SU-DHL-6 (cell line): ENCODE results near the gene ONECUT1.

Experiments used
- H2AFZ ChIP-seq: fragments of 200-600 bp; sonication (generic); 2 replicates; pipeline ENCODE4 v1.6.1; 2014; ENCODE audit warnings: low read depth, mild to moderate bottlenecking, moderate library complexity, mixed read lengths, antibody characterized with exemption, low read length; ENCODE audit not compliant: severe bottlenecking
- H3F3A ChIP-seq: fragments of 200-600 bp; shearing (Covaris generic); 2 replicates; pipeline ENCODE4 v1.6.0; 2016; ENCODE audit warnings: antibody characterized with exemption, mild to moderate bottlenecking; ENCODE audit not compliant: insufficient read depth
- H3K27ac ChIP-seq: fragments of 200-600 bp; sonication (generic); 2 replicates; pipeline ENCODE4 v1.5.1; 2016; ENCODE audit warnings: low read depth, mild to moderate bottlenecking, low read length, moderate library complexity, mixed read lengths
- H3K27me3 ChIP-seq: fragments of 200-600 bp; sonication (generic), shearing (Covaris generic); 2 replicates; pipeline ENCODE4 v1.6.0; 2014; ENCODE audit warnings: mild to moderate bottlenecking, low read length
- H3K36me3 ChIP-seq: fragments of 200-600 bp; sonication (generic); 2 replicates; pipeline ENCODE4 v1.6.1; 2014; ENCODE audit warnings: mild to moderate bottlenecking, low read length, mixed read lengths
- H3K4me2 ChIP-seq: fragments of 300-600, 200-600 bp; shearing (Covaris generic), sonication (generic); 2 replicates; pipeline ENCODE4 v1.6.0; 2014; ENCODE audit warnings: low read length, low read depth, mild to moderate bottlenecking; ENCODE audit not compliant: poor library complexity, severe bottlenecking
- H3K4me3 ChIP-seq: fragments of 200-600 bp; sonication (generic); 2 replicates; pipeline ENCODE4 v1.5.1; 2014; ENCODE audit warnings: antibody characterized with exemption, low read length, mild to moderate bottlenecking, mixed read lengths; ENCODE audit not compliant: insufficient read depth, poor library complexity, severe bottlenecking
- H3K79me2 ChIP-seq: fragments of 200-600 bp; sonication (generic); 2 replicates; pipeline ENCODE4 v1.6.1; 2014; ENCODE audit warnings: mild to moderate bottlenecking, low read length, moderate library complexity; ENCODE audit not compliant: insufficient read depth
- H3K9ac ChIP-seq: fragments of 200-600 bp; sonication (generic); 2 replicates; pipeline ENCODE4 v1.7.0; 2014; ENCODE audit warnings: mild to moderate bottlenecking, low read length
- H3K9me2 ChIP-seq: fragments of 200-600 bp; sonication (generic); replicated peaks from 2 replicates; pipeline ENCODE4 v1.6.1; 2014; ENCODE audit warnings: low read length; ENCODE audit not compliant: insufficient read depth
- H3K9me3 ChIP-seq: fragments of 200-600 bp; sonication (generic); 2 replicates; pipeline ENCODE4 v1.6.1; 2014; ENCODE audit warnings: low read length, mixed read lengths; ENCODE audit not compliant: insufficient read depth
- H4K20me1 ChIP-seq: fragments of 200-600 bp; sonication (generic); 2 replicates; pipeline ENCODE4 v1.6.1; 2014; ENCODE audit warnings: low read depth, mild to moderate bottlenecking, antibody characterized with exemption, low read length, moderate library complexity, mixed read lengths
- CTCF ChIP-seq: fragments of 200-600 bp; sonication (generic); IDR thresholded peaks from one replicate; pipeline ENCODE4 v1.5.1; 2017; ENCODE audit warnings: antibody characterized with exemption, mild to moderate bottlenecking, low read length, moderate library complexity; ENCODE audit not compliant: insufficient read depth, poor library complexity, severe bottlenecking
- EZH2phosphoT487 ChIP-seq: fragments of 200-600 bp; sonication (generic), shearing (Covaris generic); conservative IDR thresholded peaks from 2 replicates; pipeline ENCODE4 v1.6.1; 2018; ENCODE audit warnings: mild to moderate bottlenecking, antibody characterized with exemption, low read length, moderate library complexity, mixed read lengths

The ONECUT1 gene

GRCh38 chr15:52801748-52802085 is 11.6 kb upstream of the ONECUT1 start:
- H2AFZ ChIP-seq, result no peak overlapping the region
- no peaks in the 10 kb centered on the region for H3K9me3 ChIP-seq
- no peaks in the 10 kb centered on the region for H3K27me3 ChIP-seq
- H3F3A ChIP-seq, result no peaks in the 10 kb centered on the region
- no peaks in the 10 kb centered on the region for H3K9me2 ChIP-seq
- H3K36me3 ChIP-seq, result no peaks in the 10 kb centered on the region
- H3K79me2 ChIP-seq, result no peaks in the 10 kb centered on the region
- no peaks in the 10 kb centered on the region for H4K20me1 ChIP-seq
- no peak overlapping the region for H3K27ac ChIP-seq
- H3K9ac ChIP-seq, result no peak overlapping the region
- H3K4me2 ChIP-seq, result no peak overlapping the region
- TF ChIP-seq CTCF (no peak), EZH2phosphoT487 (no peak)
- H3K4me3 ChIP-seq, result no peak overlapping the region

GRCh38 chr15:52800828-52801747 is 11.0 kb upstream of the ONECUT1 start:
- Histone ChIP-seq H3K9me2 (no peaks in the 10 kb centered on the region), H3K9me3 (no peaks in the 10 kb centered on the region), H2AFZ (no peak overlapping the region), H3K4me3 (no peak overlapping the region), H3K36me3 (no peaks in the 10 kb centered on the region), H3F3A (no peaks in the 10 kb centered on the region), H3K4me2 (no peak overlapping the region), H3K27ac (no peak overlapping the region), H4K20me1 (no peaks in the 10 kb centered on the region), H3K27me3 (no peaks in the 10 kb centered on the region), H3K79me2 (no peaks in the 10 kb centered on the region), H3K9ac (no peak overlapping the region)
- no peak for TF ChIP-seq EZH2phosphoT487
- no peak for TF ChIP-seq CTCF

- H3K9me3 ChIP-seq, result no peaks in the 10 kb centered on the region
- no peak overlapping the region for H3K27ac ChIP-seq
- no peak overlapping the region for H3K9ac ChIP-seq
- no peaks in the 10 kb centered on the region for H3K36me3 ChIP-seq
- no peaks in the 10 kb centered on the region for H3K9me2 ChIP-seq
- no peak for TF ChIP-seq CTCF
- TF ChIP-seq EZH2phosphoT487, result no peak
- no peaks in the 10 kb centered on the region for H4K20me1 ChIP-seq
- H3K79me2 ChIP-seq, result no peaks in the 10 kb centered on the region
- H2AFZ ChIP-seq, result no peak overlapping the region
- H3K27me3 ChIP-seq, result no peaks in the 10 kb centered on the region
- no peak overlapping the region for H3K4me3 ChIP-seq
- no peaks in the 10 kb centered on the region for H3F3A ChIP-seq
- H3K4me2 ChIP-seq, result no peak overlapping the region
Observed at GRCh38 chr15:52799145-52799811, 9.1 kb upstream of the ONECUT1 start.
